ENCODE data around the gene ZCCHC14. TPM values are rescaled to one million over a fixed set of nuclear protein-coding genes. Genes with fewer than 3 reads are reported as not detected.

The ZCCHC14 gene
- total and polyA plus RNA-seq, 10 donors = 1.6 to 18.3 (median 13.2) TPM

GRCh38 chr16:87417528-87417910, 75.3 kb downstream of the ZCCHC14 start:
- DNase-seq = no peak
- H3K27me3 ChIP-seq (replicated peaks in 1 of 7) = no peaks in the 10 kb centered on the region
- TF ChIP-seq, protein P1, sequence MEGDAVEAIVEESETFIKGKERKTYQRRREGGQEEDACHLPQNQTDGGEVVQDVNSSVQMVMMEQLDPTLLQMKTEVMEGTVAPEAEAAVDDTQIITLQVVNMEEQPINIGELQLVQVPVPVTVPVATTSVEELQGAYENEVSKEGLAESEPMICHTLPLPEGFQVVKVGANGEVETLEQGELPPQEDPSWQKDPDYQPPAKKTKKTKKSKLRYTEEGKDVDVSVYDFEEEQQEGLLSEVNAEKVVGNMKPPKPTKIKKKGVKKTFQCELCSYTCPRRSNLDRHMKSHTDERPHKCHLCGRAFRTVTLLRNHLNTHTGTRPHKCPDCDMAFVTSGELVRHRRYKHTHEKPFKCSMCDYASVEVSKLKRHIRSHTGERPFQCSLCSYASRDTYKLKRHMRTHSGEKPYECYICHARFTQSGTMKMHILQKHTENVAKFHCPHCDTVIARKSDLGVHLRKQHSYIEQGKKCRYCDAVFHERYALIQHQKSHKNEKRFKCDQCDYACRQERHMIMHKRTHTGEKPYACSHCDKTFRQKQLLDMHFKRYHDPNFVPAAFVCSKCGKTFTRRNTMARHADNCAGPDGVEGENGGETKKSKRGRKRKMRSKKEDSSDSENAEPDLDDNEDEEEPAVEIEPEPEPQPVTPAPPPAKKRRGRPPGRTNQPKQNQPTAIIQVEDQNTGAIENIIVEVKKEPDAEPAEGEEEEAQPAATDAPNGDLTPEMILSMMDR (IDR thresholded peaks at IDR 0.05 in 8 of 11, conservative IDR thresholded peaks at IDR 0.05 in 3 of 11) = no peak
- peak in 1 of 3 donors; percentile 15 for TF ChIP-seq POLR2AphosphoS5 (IDR thresholded peaks at IDR 0.05)
- H3K27ac ChIP-seq = no peak overlapping the region
- H3K36me3 ChIP-seq = peaks cover 0 to 100% (median 44%) of the 10 kb centered on the region in 6 donors
- H3K4me1 ChIP-seq = no peaks in the 10 kb centered on the region
- H3K4me3 ChIP-seq = no peak overlapping the region
- WGBS, 5 donors = 94 to 99% (median 96%) methylated on average over 9 to 13 of the region's 13 CpGs
- H3K9me3 ChIP-seq = no peaks in the 10 kb centered on the region
- intact Hi-C loops (cut with DNase I; ENCODE audit: low total_unique reads) = loop anchor here (5.0 kb wide), 1 partner anchor 220 kb away; no protein-coding TSS in a partner anchor

DNA sequence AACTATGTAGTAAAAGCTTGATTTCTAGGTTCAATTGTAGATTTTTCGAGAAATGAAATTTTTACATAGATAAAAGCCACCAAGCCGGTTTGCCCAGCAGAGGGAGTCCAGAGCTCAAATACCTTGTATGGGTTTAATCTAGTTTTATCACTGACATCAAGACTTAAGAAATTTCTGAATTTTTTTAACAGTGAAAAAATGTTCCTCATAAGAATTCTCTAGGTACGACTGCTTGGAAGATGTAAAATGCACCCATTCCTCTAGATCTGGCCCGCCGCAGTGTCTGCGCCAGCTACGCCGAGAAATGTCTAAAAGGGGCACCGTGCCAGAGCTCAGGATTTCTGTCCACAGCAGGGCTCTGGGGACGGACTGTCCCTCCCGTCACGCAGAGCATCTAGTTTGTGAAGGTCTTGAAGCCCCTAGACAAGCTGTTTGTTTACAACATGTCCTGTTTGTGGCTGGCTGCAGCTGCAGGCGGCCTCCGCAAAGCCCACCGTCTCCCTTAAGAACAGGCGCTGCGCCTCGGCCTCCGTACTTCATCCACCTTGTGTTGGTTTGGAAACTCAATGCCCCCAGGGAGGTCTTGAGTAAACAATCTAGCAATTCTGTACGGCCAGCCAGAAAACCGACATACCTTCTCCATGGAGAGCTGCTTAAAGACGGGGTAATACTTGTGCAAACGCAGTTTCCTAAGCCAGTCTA, 75.8 kb downstream of the ZCCHC14 start:
- H3K27me3 ChIP-seq (replicated peaks in 1 of 7) = no peaks in the 10 kb centered on the region
- 90 to 95% (median 92%) methylated on average over 17 to 23 of the region's 23 CpGs for WGBS, 5 donors
- no peak for TF ChIP-seq POLR2A (IDR thresholded peaks at IDR 0.05)
- TF ChIP-seq, protein P1 (IDR thresholded peaks at IDR 0.05 in 8 of 11, conservative IDR thresholded peaks at IDR 0.05 in 3 of 11) = peak in 8 of 11 experiments; percentile 30 to 58 (median 42)
- no peak for TF ChIP-seq POLR2AphosphoS5 (IDR thresholded peaks at IDR 0.05)
- peaks cover 0 to 100% (median 47%) of the 10 kb centered on the region in 6 donors for H3K36me3 ChIP-seq
- no peak for DNase-seq
- no peak overlapping the region for H3K4me3 ChIP-seq
- H3K9me3 ChIP-seq = no peaks in the 10 kb centered on the region
- H3K27ac ChIP-seq = no peak overlapping the region
- H3K4me1 ChIP-seq = no peaks in the 10 kb centered on the region
- intact Hi-C loops (cut with DNase I; ENCODE audit: low total_unique reads) = loop anchor here (5.0 kb wide), 1 partner anchor 220 kb away; no protein-coding TSS in a partner anchor

- Histone ChIP-seq H3K27ac (no peak overlapping the region), H3K9me3 (no peaks in the 10 kb centered on the region), H3K27me3 (replicated peaks in 1 of 7) (no peaks in the 10 kb centered on the region), H3K4me3 (no peak overlapping the region), H3K36me3 (peaks cover 0 to 100% (median 58%) of the 10 kb centered on the region in 6 donors), H3K4me1 (no peaks in the 10 kb centered on the region)
- peak; percentile 20 for DNase-seq
- TF ChIP-seq POLR2AphosphoS5 (IDR thresholded peaks at IDR 0.05) = no peak
- no peak for TF ChIP-seq POLR2A (IDR thresholded peaks at IDR 0.05)
- TF ChIP-seq, protein P1 (IDR thresholded peaks at IDR 0.05 in 8 of 11, conservative IDR thresholded peaks at IDR 0.05 in 3 of 11) = no peak
- 89 to 93% (median 91%) methylated on average over 9 of the region's 9 CpGs for WGBS, 5 donors
- intact Hi-C loops (cut with DNase I; ENCODE audit: low total_unique reads) = loop anchor here (5.0 kb wide), 1 partner anchor 222 kb away; no protein-coding TSS in a partner anchor
Measured at GRCh38 chr16:87415441-87415840, 77.4 kb downstream of the ZCCHC14 start.

DNA sequence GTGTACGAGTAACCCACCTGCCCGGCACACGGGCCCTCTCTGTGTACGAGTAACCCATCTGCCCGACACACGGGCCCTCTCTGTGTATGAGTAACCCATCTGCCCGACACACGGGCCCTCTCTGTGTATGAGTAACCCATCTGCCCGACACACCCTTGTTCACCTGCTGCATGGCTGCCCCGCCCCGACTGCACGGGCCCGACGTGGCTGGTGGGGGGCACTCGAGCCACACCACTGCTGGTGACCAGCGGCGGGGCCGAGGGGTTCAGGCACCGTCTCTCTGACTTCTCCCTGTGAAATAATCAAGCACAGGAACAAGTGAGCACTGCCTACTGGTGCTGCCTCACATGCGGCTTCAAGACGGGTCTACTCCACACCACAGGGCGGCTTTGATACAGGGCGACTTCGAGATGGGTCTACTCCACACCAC, 78.6 kb downstream of the ZCCHC14 start:
- WGBS, 5 donors = 78 to 88% (median 84%) methylated on average over 19 to 24 of the region's 24 CpGs

More for the DNA sequence above, 78.6 kb downstream of the ZCCHC14 start:
- TF ChIP-seq, protein P1 (IDR thresholded peaks at IDR 0.05 in 8 of 11, conservative IDR thresholded peaks at IDR 0.05 in 3 of 11) = no peak
- TF ChIP-seq POLR2AphosphoS5 (IDR thresholded peaks at IDR 0.05) = peak in 1 of 3 donors; percentile 17
- intact Hi-C loops (cut with DNase I; ENCODE audit: low total_unique reads) = no loop called here
- peak; percentile 59 for DNase-seq
- Histone ChIP-seq H3K36me3 (peaks cover 0 to 100% (median 62%) of the 10 kb centered on the region in 6 donors), H3K9me3 (no peaks in the 10 kb centered on the region), H3K27ac (no peak overlapping the region), H3K4me1 (no peaks in the 10 kb centered on the region), H3K4me3 (no peak overlapping the region), H3K27me3 (replicated peaks in 1 of 7) (no peaks in the 10 kb centered on the region)

All from spleen (tissue), 11 donors.